NCI-H774 (cell line): Measurements from ENCODE around the gene BBC3.
"Not testable (repeated sequence)": the region's sequence is repeated elsewhere in the genome, so short reads cannot be mapped to it uniquely, and the experiment has no call there.

Source experiments
- DNase-seq: peaks from one replicate; lab custom pipeline; 2025; lab: John Stamatoyannopoulos, UW

Gene BBC3

GRCh38 chr19:47258434-47258833 is 27.4 kb upstream of the BBC3 start:
- DNase-seq: no peak

- no peak for DNase-seq
These were observed 26.6 kb upstream of the BBC3 start for GRCh38 chr19:47257411-47258169.

- DNase-seq: peak; percentile 99
These were observed 25.9 kb upstream of the BBC3 start for GRCh38 chr19:47256693-47257410.

DNA sequence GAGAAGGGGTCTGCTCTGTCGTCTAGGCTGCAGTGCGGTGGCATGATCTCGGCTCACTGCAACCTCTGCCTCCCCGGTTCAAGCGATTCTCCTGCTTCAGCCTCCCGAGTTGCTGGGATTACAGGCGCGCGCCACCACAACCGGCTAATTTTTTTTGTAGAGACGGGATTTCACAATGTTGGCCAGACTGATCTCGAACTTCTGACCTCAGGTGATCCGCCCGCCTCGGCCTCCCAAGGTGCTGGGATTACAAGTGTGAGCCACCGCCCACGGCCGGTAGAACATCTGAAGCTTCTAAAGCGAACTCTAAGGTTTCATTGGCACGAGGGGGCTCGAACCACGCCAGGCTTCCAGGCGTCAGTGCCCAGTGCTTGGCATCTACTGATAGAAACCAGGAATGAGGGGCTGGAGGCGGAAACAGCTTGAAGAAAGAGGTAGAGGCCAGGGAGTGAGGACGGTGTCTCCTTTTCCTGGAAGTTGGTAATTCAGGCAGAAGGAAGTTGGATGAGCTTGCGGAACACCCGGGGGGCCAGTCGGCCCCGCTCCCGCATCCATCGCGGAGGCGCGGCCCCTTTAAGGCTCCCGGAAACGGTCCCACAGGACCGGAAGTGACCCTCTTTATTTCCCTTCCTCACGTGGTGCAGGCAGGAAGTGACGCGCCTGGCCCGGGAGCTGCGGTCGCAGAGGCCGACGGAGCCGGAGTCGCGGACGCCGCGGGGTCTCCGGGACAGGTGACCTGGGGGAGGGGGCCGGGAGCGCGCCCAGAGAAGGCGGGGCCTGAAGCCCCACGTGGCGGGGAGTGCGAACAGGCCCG is 25.1 kb upstream of the BBC3 start, which contains the start of gene CCDC9:
CCDC9 (plus strand) TSS at position 647 of the 814 bp plus-strand sequence. CDS start 1,876 bp downstream, outside the sequence.
- DNase-seq: peak; percentile 98

DNA sequence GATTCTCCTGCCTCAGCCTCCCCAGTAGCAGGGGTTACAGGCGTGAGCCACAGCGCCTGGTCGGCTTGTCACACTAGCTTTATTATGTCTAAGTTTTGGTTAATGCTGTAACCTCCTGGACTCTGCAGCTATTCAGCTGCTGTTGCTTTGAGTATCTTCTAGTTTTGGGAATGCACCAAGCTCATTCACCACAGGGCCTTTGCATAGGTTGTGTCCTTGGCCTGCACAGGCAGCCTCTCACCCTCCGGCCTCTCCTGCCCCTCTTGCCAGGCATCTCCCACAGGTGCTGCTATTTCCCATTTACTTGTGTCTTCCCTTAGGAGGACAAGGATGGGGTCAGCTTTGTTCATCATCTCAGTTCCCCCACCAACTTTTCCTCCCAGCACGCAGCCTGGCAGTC is 23.0 kb upstream of the BBC3 start:
- DNase-seq: no peak

DNA sequence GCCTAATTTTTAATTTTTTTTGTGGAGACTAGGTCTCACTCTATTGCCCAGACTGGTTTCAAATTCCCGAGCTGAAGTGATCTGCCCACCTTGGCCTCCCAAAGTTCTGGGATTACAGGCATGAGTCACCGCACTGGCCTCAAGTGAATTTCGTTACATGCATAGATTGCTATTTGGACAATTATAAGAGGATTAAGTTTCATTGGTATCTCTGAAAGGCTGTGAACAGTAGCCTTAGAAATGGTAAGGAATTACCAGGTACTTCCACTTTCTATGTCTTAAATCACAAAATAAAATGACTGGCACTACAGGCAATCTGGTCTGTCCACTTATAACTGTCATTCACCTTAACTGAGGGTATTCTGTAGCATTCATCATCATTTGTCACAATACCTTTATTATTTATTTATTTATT is 22.5 kb upstream of the BBC3 start:
- DNase-seq: no peak

DNA sequence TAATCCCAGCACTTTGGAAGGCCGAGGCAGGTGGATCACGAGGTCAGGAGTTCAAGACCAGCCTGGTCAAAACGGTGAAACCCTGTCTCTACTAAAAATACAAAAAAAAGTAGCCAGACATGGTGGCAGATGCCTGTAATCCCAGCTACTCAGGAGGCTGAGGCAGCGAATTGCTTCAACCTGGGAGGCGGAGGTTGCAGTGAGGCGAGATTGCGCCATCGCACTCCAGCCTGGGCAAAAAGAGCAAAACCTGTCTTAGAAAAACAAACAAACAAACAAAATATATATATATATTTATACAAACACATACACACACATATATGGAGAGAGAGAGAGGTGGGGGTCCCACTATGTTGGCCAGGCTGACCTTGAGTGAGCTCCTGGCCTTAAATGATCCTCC is 22.0 kb upstream of the BBC3 start:
- not testable (repeated sequence) for DNase-seq

DNA sequence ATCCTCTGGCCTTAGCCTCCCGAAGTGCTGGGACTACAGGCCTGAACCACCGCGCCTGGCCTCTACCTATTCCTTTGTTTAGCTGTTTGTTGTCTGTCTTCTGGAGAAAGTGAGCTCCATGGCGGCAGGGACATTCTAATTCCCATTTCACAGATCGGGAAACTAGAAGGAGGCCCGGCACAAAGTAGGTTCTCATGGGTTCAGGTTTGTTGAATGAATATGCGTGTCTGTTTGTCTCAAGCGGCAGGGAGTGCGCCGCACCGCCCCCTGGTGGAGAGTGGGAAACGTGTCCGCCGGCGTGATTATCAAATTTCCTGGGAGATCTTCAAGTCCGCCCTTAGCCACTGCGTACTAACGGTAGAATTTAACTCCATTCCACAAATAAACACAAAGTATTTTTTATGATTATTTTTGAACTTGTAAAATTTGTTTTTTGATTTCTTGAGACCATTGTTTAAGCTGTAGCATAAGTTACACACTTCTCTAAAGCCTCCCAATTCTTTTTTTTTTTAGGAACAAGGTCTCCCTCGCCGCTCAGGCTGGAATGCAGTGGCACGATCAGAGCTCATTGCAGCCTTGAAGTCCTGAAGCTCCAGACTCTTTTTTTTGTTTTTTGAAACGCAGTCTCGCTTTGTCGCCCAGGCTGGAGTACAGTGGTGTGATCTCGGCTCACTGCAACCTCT is 16.4 kb upstream of the BBC3 start:
- peak; percentile 51 for DNase-seq

DNA sequence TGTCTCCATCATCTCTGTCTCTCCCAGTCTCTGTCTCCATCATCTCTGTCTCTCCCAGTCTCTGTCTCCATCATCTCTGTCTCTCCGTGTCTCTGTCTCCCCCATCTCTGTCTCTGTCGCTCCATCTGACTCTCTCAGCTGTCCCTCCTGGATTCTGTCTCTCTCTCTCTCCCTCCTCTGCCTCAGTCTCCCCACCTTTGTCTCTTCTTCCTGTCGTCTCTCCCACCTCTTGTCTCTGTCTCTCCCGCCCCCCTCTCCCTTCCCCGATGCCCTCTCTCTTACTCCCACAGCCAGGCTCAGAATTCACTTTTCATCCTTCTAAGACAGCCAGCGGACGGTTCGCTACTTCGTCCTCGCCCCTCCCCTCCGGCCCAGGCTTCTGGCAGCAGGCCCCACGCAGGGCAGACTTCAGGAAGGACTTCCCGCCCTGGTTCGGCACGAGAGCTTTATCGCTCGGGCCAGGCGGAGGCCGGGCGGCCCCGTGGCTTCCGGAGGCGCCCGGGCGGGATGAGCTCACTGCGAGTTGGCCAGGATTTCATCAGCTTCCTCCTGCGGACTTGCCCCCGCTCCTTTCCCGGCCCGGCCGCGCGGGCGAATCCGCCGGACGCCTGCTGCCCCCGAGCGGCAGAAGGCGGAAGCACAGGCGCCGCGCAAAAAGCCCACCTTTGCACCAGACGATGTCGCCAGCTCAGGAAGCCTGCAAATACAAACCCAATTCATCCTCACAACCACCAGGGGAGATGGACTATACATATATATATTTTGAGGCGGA is 13.0 kb upstream of the BBC3 start:
- DNase-seq: peak; percentile 80

GRCh38 chr19:47243364-47243775 is 12.4 kb upstream of the BBC3 start:
- DNase-seq: no peak

GRCh38 chr19:47241919-47242577 is 11.0 kb upstream of the BBC3 start:
- no peak for DNase-seq

- peak; percentile 80 for DNase-seq
These were observed 10.3 kb upstream of the BBC3 start for GRCh38 chr19:47240996-47241918.

- no peak for DNase-seq
These were observed 9.6 kb upstream of the BBC3 start for GRCh38 chr19:47240556-47240955.

- DNase-seq: peak; percentile 38
These were observed 8.8 kb upstream of the BBC3 start for GRCh38 chr19:47239610-47240296.

DNA sequence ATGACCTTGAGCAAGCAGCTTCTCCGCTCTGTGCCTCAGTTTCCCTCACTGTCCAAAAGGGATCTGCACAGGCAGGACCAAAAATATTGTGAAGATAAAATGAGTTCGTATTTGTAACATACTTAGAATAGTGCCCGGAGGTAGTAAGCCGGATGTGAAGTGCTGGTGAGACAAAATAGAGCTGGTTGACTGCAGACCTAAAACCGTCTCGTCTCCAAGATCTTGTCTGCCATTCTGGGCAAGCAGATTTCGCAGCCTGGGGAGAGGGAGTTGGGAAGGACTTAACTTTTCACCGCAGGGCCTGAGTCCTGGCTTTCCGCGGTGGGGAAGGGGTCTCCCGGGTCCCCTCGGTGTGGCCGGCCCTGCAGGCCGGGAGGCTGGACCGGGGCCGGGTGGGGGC is 8.2 kb upstream of the BBC3 start:
- DNase-seq: no peak

DNA sequence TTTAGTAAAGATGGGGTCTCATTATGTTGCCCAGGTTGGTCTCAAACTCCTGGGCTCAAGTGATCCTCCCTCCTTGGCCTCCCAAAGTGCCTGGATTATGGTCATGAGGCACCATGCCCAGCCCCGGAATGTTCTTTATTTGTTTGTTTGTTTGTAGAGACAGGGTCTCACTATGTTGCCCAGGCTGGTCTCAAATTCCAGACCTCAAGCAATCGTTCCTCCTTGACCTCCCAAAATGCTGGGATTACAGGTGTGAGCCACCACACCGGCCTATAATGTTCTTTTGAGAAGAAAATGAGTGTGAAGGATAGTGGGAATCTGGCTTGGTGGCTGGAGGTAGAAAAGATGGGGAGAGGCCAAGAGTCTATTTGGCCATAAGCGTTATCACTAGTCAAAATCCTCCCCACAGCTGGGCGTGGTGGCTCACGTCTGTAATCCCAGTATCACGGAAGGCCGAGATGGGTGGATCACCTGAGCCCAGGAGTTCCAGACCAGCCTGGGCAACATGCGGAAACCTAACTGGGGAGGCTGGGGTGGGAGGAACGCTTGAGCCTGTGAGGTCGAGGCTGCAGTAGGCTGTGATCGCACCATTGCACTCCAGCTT is 5.2 kb upstream of the BBC3 start:
- DNase-seq: no peak

DNA sequence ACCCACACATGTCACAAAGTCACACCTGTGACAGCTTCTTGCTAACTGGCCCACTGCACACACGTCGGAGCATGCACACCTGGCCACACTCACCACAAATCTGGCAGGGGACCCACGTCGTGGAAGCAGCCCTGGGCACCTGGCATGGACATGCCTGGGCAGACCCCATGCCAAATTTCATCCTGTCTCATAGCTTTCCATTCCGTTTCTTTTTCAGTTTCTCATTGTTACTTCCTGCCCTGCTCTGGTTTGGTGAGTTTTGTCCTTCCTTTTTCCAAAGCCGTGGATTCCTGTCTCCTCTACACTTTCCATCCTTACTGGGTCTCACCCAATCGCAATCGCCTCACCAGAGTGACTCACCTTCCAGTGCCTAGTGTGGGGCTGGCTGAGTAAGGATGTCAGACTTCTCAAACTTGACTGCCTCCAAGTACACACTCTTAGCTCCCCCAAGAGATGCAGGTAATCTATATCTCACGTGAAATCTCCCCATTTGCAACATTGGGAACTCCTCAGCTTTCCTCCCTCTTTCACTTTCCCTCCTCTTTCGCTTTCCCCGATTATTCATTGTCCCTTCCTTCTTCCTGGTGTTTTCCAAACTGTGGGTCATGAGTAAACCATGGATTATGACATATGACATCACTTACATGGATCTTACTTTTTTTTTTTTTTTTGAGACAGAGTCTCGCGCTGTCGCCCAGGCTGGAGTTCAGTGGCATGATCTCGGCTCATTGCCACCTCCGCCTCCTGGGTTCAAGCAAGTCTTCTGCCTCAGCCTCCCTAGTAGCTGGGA is 1.6 kb upstream of the BBC3 start:
- DNase-seq: no peak
